Measurements from ENCODE around the gene DNAH14. TPM values are rescaled to one million over a fixed set of nuclear protein-coding genes. Genes with fewer than 3 reads are reported as not detected.

The DNAH14 gene
- total and polyA plus RNA-seq, 2 of the 13 experiments (the other 11 are each of a cell fraction or from before 2014, with no cell fraction given): 4.5 to 27.5 TPM

DNA sequence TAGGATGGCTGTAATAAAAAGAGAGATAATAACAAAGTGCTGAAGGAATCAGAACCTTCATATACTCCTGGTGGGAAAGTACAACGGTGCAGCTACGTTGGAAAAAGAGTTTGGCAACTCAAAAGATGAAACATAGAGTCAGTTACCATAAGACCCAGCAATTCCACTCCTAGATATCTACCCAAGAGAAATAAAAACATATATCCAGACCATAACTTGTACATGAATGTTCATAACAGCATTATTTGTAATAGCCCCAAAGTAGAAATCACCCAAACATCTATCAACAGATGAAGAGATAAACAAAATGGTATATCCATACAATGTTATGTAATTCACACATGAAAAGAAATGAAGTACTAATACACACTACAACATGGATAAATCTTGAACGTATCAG, 30.5 kb upstream of the DNAH14 start:
- CTCF ChIA-PET (ENCODE audit: low intra/inter-chr PET ratio, low total read pairs): no interaction called here
- H2AFZ ChIP-seq (ENCODE audit: low read length): no peak overlapping the region
- no peaks in the 10 kb centered on the region for H3K4me1 ChIP-seq (ENCODE audit: insufficient read depth, low read length)
- peaks cover 6% of the 10 kb centered on the region; the same call in 1 of the 2 replicates for H3K9me3 ChIP-seq (ENCODE audit: low read length)
- H3K36me3 ChIP-seq (replicated peaks in 1 of 2; ENCODE audit: control insufficient read depth in 1 of 2, insufficient read depth in 2 of 2, low read length in 2 of 2): no peaks in the 10 kb centered on the region
- no peak overlapping the region for H3K4me2 ChIP-seq (ENCODE audit: low read depth, low read length)
- no peaks in the 10 kb centered on the region for H3K79me2 ChIP-seq (ENCODE audit: insufficient read depth, low read length)
- 1% methylated on average over 3 of the region's 3 CpGs for WGBS (ENCODE audit: low lambda C conversion rate)
- H3K4me3 ChIP-seq (replicated peaks in 1 of 3; ENCODE audit: insufficient read depth in 1 of 3, low read depth in 2 of 3, low read length in 3 of 3): no peak overlapping the region
- H3K9ac ChIP-seq (ENCODE audit: insufficient read depth, low read depth, low read length): no peak overlapping the region
- H3K27ac ChIP-seq (ENCODE audit: extremely low read length, insufficient read depth, low read length): no peak overlapping the region
- FAIRE-seq (no peak), DNase-seq (ENCODE audit: low spot score) (no peak), ATAC-seq (no peak)
- in situ Hi-C loops (cut with HindIII; ENCODE audit: extremely low pct_ligation_motif_present, low pct_unique_long_range_greater_than_20kb): no loop called here
- POLR2A ChIA-PET: no interaction called here
- intact Hi-C loops (cut with micrococcal nuclease; ENCODE audit: unreplicated experiment): no loop called here
- no TSS peak for BruUV-seq (replicated peaks)
- TF ChIP-seq KLF15 (CRISPR knock-in tag; IDR thresholded peaks at IDR 0.05; ENCODE audit: borderline replicate concordance) (no peak), ZNF337 (CRISPR knock-in tag; IDR thresholded peaks at IDR 0.05; ENCODE audit: borderline replicate concordance, low read depth) (no peak), ZNF138 (CRISPR knock-in tag; IDR thresholded peaks at IDR 0.05; ENCODE audit: low read depth) (no peak), PCBP1 (IDR thresholded peaks at IDR 0.05; ENCODE audit: borderline replicate concordance, low read depth, low read length) (no peak), ZNF75D (CRISPR knock-in tag; IDR thresholded peaks at IDR 0.05; ENCODE audit: borderline replicate concordance) (no peak), ZNF879 (CRISPR knock-in tag; IDR thresholded peaks at IDR 0.05) (no peak), ZNF33B (CRISPR knock-in tag; IDR thresholded peaks at IDR 0.05) (no peak), ZNF530 (CRISPR knock-in tag; IDR thresholded peaks at IDR 0.05; ENCODE audit: low read depth) (no peak)
- TF ChIP-seq, protein P1, sequence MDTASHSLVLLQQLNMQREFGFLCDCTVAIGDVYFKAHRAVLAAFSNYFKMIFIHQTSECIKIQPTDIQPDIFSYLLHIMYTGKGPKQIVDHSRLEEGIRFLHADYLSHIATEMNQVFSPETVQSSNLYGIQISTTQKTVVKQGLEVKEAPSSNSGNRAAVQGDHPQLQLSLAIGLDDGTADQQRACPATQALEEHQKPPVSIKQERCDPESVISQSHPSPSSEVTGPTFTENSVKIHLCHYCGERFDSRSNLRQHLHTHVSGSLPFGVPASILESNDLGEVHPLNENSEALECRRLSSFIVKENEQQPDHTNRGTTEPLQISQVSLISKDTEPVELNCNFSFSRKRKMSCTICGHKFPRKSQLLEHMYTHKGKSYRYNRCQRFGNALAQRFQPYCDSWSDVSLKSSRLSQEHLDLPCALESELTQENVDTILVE (CRISPR knock-in tag; IDR thresholded peaks at IDR 0.05): no peak
- TF ChIP-seq, protein P2, sequence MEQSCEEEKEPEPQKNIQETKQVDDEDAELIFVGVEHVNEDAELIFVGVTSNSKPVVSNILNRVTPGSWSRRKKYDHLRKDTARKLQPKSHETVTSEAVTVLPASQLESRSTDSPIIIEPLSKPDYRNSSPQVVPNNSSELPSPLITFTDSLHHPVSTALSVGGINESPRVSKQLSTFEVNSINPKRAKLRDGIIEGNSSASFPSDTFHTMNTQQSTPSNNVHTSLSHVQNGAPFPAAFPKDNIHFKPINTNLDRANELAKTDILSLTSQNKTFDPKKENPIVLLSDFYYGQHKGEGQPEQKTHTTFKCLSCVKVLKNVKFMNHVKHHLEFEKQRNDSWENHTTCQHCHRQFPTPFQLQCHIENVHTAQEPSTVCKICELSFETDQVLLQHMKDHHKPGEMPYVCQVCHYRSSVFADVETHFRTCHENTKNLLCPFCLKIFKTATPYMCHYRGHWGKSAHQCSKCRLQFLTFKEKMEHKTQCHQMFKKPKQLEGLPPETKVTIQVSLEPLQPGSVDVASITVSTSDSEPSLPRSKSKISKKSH (CRISPR knock-in tag; IDR thresholded peaks at IDR 0.05; ENCODE audit: borderline replicate concordance): no peak
- TF ChIP-seq, protein P3, sequence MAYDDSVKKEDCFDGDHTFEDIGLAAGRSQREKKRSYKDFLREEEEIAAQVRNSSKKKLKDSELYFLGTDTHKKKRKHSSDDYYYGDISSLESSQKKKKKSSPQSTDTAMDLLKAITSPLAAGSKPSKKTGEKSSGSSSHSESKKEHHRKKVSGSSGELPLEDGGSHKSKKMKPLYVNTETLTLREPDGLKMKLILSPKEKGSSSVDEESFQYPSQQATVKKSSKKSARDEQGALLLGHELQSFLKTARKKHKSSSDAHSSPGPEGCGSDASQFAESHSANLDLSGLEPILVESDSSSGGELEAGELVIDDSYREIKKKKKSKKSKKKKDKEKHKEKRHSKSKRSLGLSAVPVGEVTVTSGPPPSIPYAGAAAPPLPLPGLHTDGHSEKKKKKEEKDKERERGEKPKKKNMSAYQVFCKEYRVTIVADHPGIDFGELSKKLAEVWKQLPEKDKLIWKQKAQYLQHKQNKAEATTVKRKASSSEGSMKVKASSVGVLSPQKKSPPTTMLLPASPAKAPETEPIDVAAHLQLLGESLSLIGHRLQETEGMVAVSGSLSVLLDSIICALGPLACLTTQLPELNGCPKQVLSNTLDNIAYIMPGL (CRISPR knock-in tag; IDR thresholded peaks at IDR 0.05; ENCODE audit: borderline replicate concordance in 1 of 2, low read depth in 1 of 2): no peak
- TF ChIP-seq, protein P4, sequence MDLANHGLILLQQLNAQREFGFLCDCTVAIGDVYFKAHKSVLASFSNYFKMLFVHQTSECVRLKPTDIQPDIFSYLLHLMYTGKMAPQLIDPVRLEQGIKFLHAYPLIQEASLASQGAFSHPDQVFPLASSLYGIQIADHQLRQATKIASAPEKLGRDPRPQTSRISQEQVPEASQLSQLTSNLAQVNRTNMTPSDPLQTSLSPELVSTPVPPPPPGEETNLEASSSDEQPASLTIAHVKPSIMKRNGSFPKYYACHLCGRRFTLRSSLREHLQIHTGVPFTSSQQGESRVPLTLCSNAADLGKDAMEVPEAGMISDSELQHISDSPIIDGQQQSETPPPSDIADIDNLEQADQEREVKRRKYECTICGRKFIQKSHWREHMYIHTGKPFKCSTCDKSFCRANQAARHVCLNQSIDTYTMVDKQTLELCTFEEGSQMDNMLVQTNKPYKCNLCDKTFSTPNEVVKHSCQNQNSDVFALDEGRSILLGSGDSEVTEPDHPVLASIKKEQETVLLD (CRISPR knock-in tag; IDR thresholded peaks at IDR 0.05; ENCODE audit: low read depth): no peak
- TF ChIP-seq, protein P5, sequence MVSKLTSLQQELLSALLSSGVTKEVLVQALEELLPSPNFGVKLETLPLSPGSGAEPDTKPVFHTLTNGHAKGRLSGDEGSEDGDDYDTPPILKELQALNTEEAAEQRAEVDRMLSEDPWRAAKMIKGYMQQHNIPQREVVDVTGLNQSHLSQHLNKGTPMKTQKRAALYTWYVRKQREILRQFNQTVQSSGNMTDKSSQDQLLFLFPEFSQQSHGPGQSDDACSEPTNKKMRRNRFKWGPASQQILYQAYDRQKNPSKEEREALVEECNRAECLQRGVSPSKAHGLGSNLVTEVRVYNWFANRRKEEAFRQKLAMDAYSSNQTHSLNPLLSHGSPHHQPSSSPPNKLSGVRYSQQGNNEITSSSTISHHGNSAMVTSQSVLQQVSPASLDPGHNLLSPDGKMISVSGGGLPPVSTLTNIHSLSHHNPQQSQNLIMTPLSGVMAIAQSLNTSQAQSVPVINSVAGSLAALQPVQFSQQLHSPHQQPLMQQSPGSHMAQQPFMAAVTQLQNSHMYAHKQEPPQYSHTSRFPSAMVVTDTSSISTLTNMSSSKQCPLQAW (CRISPR knock-in tag; IDR thresholded peaks at IDR 0.05): no peak
- H3K27me3 ChIP-seq (ENCODE audit: control insufficient read depth in 1 of 2, insufficient read depth in 2 of 2, low read length in 2 of 2): no peaks in the 10 kb centered on the region; a peak in 1 of 5 replicates
- no peaks in the 10 kb centered on the region for H4K20me1 ChIP-seq (ENCODE audit: insufficient read depth, low read length)
